IPS-20b (cell line): ENCODE results near the gene RRM2.

Experiments
- H3K27ac ChIP-seq: one replicate; pipeline ENCODE4 v1.5.1; 2013; ENCODE audit warnings: low read length
- H3K27me3 ChIP-seq: 2 replicates; pipeline ENCODE4 v1.6.1; 2013; ENCODE audit warnings: mild to moderate bottlenecking, low read length, inconsistent platforms; ENCODE audit not compliant: insufficient read depth
- H3K36me3 ChIP-seq: 2 replicates; pipeline ENCODE4 v1.6.1; 2013; ENCODE audit warnings: low read depth, mild to moderate bottlenecking, inconsistent platforms, low read length, moderate library complexity; ENCODE audit not compliant: insufficient read depth
- H3K4me1 ChIP-seq: 2 replicates; pipeline ENCODE4 v1.6.1; 2013; ENCODE audit warnings: mild to moderate bottlenecking, control low read depth, inconsistent platforms, low read length, moderate library complexity; ENCODE audit not compliant: insufficient read depth
- H3K4me3 ChIP-seq: 2 replicates; pipeline ENCODE4 v1.5.1; 2013; ENCODE audit warnings: mild to moderate bottlenecking, low read length, inconsistent platforms
- H3K9ac ChIP-seq: 2 replicates; pipeline ENCODE4 v1.6.1; 2013; ENCODE audit warnings: low read depth, mild to moderate bottlenecking, inconsistent platforms, low read length, moderate library complexity
- H3K9me3 ChIP-seq: 2 replicates; pipeline ENCODE4 v1.6.1; 2013; ENCODE audit warnings: mild to moderate bottlenecking, low read depth, low read length, inconsistent platforms; ENCODE audit not compliant: insufficient read depth

RRM2 gene

DNA sequence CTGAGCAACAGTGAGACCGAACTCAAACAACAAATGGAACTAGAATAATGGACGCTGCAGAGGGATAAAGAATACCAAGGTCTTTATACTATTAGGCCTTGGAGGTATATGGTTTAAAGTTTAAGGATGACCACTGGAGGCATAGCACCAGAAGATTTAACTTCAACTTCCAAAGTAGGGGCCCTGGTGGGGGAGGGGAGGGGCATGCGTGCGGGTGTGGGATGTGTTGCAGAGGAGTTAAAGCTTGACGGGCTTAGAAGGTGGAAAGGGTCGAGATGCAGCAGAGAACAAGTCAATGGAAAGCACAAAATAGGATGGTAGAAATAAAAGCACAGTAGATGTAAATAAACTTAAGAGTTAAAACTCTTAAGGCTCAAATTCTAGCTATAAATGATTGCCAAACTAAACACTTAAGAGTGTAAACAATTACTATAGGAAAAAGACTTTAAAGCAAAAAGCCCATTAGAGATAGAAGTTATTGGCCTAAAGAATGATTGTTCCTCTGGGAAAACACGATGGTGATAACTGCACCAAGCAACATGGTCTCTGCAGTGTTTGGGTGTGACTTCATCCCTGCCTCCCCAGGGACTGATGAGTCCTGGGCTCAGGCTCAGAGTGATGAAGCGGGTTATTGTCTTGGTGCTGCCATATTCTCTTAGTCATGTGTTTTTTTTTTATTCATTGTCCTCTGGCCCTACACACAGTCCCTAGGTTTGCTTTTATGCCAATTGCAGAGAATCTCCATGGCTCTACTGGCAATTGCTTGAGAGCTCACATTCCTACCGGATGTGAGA lies 13.0 kb downstream of the RRM2 start:
- H3K27me3 ChIP-seq: no peaks in the 10 kb centered on the region

DNA sequence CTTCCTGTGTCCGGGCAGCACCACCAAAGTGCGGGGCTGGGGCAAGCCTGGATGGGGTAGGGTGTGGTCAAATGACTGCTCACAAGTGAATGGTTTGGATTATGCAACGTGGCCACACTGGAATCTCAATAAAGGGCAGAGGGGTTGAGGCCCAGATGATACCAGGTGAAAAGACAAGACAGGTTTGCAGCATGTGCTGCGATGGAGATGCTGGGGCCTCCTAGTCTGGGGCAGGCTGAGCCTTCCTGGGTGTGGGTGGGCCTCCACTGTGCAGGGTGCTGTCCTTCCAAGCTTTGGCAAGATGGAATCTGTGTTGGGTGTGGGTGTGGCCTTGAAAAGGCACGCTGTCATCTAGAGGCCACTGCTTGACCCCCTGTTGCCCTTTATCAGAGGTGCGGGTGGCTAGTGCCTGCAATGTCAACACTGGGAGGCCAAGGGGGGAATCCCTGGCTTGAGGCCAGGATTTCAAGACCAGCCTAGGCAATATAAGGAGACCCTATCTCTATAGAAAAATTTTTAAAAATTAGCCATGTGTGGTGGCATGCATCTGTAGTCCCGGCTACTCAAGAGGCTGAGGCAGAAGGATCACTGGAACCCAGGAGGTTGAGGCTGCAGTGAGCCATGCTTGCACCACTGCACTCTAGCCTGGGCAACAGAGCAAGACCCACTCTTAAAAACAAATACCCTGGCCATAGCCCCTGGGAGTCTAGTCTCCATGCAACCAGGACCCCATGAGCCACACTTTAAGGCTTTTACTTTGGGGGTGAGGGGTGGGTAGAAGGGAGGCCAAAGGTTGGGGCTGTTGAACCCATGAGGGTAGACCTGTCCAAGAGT lies 13.8 kb downstream of the RRM2 start:
- Histone ChIP-seq H3K27ac (no peak overlapping the region), H3K9me3 (no peaks in the 10 kb centered on the region), H3K4me3 (no peak overlapping the region), H3K9ac (no peak overlapping the region), H3K4me1 (peaks cover 15% of the 10 kb centered on the region; the same call in 1 of the 2 replicates), H3K36me3 (peaks cover 37% of the 10 kb centered on the region), H3K27me3 (no peaks in the 10 kb centered on the region)

More for the DNA sequence above, 13.0 kb downstream of the RRM2 start:
- no peak overlapping the region for H3K4me3 ChIP-seq
- no peak overlapping the region for H3K27ac ChIP-seq
- H3K4me1 ChIP-seq: peaks cover 15% of the 10 kb centered on the region; the same call in 1 of the 2 replicates
- H3K9ac ChIP-seq: no peak overlapping the region
- peaks cover 45% of the 10 kb centered on the region for H3K36me3 ChIP-seq
- H3K9me3 ChIP-seq: no peaks in the 10 kb centered on the region

DNA sequence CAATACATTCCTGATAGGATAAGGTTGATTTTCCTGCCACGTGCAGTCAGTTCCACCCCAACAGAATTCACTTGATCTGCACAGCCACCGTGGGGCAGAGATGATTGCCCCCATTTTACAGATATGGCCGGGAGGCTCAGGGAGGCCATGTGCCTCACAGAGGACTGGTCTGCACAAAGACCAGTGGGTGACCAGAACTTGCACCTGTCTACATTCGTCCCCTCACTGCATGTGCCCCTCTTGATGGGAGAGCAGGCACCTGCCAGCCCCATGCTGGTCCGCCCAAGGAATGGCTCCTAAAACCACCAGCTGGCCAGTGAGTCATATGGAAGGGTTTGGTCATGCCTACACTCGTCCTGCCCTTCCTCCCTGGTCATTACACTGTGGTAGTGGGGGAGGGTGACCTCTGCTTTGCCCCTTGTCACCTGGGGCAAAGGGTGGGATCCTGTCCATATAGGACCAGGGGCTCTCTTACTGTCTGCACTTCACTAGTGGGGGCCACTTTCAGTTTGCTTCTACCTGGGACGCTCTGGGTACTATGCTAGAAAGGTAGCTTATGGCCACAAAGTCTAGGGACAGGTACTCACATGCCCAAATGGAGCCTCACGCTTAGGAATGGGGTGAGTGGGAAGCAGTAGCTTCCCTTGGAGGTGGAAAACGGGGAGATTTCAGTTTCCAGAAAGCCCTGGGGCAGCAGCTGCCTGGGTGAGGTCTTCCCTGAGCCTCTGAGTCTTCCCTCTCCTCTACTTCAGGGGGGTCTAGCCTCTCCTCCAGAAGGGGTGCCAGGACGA lies 14.7 kb downstream of the RRM2 start:
- Histone ChIP-seq H3K27me3 (no peaks in the 10 kb centered on the region), H3K36me3 (peaks cover 28% of the 10 kb centered on the region), H3K9me3 (no peaks in the 10 kb centered on the region), H3K4me3 (no peak overlapping the region), H3K4me1 (peaks cover 10% of the 10 kb centered on the region; the same call in 1 of the 2 replicates), H3K27ac (no peak overlapping the region), H3K9ac (no peak overlapping the region)

DNA sequence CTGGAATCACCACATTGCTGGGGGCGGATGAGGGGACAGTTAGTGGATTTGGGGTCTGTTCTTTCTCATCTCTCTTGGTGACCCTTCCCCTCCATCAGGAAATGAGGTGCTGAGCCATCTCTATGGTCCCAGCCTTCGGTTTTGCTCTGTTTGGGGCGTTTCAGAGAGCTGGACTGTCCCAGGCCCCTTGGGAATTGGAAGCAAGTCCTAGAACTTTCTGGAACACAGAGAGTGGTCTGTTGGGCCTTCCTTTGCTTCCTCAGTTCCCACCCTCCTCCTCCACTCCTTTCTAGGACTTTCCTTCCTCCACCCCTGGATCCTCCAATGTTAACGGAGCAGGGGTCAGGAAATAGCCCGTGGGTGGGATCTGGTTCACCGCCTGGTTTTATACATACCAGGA lies 17.0 kb downstream of the RRM2 start:
- no peaks in the 10 kb centered on the region for H3K27me3 ChIP-seq
- H3K9me3 ChIP-seq: no peaks in the 10 kb centered on the region
- no peak overlapping the region for H3K9ac ChIP-seq
- no peaks in the 10 kb centered on the region for H3K4me1 ChIP-seq
- no peak overlapping the region for H3K27ac ChIP-seq
- H3K4me3 ChIP-seq: no peak overlapping the region
- peaks cover 29% of the 10 kb centered on the region for H3K36me3 ChIP-seq

DNA sequence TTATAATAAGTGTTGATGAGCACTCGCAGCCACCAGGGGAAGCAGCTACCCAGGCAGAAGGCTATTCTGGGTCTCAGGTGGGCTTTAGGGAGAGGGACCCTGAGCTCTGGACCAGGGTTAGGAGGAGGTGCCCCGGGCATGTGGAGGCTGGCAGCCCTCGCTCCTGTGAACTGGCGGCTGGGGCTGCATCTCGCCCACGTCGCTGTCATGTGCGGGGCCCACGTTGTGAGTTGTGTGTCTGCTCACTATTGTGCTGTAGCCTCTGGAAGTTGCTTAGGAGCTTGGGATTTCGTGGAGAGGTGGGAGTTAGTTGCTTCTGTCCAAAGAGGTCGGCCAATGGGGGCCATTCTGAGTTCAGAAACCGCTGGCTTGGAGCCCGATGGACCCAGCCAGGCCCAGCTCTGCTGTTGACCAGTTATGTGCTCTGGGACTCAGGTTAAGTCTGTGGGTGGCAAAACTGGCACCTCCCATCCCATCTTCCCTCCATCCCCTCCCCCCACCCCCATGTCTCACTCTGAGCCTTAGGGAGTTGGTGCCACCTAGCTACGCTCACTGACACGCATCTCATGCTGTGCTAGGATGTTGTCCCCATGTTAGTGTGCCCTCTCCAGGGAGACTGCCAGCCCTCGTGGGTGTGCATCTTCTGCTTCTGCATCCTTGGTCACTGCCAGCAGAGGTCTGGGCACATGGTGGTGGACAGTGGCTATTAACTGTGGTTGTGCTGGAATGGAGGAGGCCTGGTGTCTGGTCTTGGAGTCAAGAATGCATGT lies 18.5 kb downstream of the RRM2 start:
- Histone ChIP-seq H3K36me3 (peaks cover 35% of the 10 kb centered on the region), H3K9ac (no peak overlapping the region), H3K4me3 (no peak overlapping the region), H3K4me1 (no peaks in the 10 kb centered on the region), H3K27ac (no peak overlapping the region), H3K27me3 (no peaks in the 10 kb centered on the region), H3K9me3 (no peaks in the 10 kb centered on the region)

DNA sequence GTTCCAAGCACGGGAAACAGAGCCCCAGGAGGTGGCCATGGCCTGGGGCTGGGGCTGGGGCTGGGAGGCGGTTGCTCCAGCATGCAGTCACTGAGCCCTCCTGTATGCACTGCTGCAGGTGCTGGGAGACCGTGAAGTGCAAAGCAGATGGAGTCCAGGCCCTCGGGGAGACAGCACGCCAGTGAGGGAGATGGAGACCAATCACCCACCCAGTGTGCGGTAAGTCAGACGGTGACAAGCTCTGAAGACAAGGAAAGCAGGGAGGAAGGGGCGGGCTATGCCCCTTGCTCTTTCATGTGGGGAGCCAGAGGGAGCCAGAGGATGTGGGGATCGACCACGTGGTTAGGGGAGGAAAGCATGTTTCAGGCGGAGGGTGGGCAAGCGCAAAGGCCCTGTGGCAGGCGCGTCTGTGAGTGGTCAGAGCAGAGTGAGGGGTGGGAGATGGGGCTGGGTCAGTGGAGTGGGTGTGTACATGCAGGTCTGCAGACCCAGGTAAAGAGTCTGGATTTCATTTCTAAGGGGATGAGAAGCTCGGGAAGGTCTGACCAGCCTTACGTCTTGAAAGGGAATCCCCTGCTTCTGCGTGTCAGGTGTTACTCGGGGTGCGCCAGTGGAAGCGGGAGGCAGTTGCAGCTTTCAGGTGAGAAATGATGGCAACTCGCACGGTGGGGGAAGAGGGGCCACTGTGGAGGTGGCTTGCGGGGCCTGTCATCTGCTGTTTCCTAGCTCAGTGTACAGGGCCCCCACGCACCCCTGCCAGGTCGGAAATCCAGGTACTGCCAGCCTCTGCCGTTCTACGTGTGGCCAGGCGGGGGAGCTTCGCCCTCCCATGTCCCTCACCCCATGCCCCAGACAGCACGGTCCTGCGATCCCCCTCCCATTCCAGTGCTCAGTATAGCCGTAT lies 19.4 kb downstream of the RRM2 start:
- Histone ChIP-seq H3K9ac (no peak overlapping the region), H3K4me3 (no peak overlapping the region), H3K27ac (no peak overlapping the region)

DNA sequence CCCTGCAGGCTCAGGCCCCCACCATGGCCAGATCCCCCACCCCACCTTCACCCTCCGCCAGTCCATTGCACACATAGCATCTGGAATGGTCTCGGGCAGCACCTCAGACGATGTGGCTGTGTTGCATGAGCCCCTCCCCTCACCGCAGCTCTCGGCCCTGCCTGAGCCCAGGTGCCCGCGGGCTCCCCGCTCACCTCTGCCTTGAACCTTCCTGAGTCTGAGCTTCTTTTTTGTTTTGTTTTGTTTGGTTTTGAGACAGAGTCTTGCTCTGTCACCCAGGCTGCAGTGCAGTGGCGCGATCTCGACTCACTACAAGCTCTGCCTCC lies 20.1 kb downstream of the RRM2 start:
- Histone ChIP-seq H3K27ac (no peak overlapping the region), H3K9ac (no peak overlapping the region), H3K36me3 (peaks cover 35% of the 10 kb centered on the region), H3K27me3 (no peaks in the 10 kb centered on the region), H3K4me1 (no peaks in the 10 kb centered on the region), H3K9me3 (no peaks in the 10 kb centered on the region), H3K4me3 (no peak overlapping the region)

More for the DNA sequence above, 19.4 kb downstream of the RRM2 start:
- Histone ChIP-seq H3K9me3 (no peaks in the 10 kb centered on the region), H3K36me3 (peaks cover 35% of the 10 kb centered on the region), H3K4me1 (no peaks in the 10 kb centered on the region), H3K27me3 (no peaks in the 10 kb centered on the region)

DNA sequence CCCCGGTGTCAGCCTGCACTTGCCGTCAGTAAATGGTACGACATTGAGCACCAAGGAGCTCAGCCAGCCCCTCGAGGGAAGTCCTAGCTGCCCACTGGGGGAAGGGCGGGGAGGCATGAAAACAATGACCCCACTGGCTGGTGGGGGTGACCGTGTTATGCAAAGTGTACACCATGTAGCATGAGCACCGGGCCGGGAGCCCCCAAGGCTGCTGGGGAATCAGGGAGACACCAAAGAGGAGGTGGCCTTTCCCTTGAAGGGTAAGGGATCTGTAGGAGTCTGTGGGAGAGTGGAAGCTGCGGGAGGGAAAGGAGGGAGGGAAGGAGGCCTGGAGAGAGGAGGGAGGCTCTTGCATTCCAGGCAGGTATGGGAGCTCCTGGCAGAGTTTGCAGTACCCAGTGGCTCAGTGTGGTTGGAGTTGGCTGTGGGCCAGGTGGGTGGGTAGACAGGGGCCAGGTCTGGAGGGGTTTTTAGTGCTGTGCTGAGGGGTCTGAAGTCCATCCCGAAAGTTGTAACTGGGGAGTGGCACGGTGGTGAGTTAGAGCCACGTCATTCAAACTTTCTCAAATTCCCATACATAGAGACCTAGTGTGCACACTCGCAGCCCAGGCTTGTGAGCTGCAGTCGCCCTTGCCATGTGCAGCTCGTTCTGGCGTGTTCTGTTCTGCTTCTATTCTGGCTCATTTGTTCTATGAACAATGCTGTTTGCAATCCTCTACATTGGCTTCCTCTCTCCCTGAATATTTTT lies 22.4 kb downstream of the RRM2 start:
- Histone ChIP-seq H3K27me3 (no peaks in the 10 kb centered on the region), H3K4me1 (no peaks in the 10 kb centered on the region), H3K9me3 (no peaks in the 10 kb centered on the region), H3K9ac (no peak overlapping the region), H3K36me3 (peaks cover 42% of the 10 kb centered on the region), H3K27ac (no peak overlapping the region), H3K4me3 (no peak overlapping the region)

DNA sequence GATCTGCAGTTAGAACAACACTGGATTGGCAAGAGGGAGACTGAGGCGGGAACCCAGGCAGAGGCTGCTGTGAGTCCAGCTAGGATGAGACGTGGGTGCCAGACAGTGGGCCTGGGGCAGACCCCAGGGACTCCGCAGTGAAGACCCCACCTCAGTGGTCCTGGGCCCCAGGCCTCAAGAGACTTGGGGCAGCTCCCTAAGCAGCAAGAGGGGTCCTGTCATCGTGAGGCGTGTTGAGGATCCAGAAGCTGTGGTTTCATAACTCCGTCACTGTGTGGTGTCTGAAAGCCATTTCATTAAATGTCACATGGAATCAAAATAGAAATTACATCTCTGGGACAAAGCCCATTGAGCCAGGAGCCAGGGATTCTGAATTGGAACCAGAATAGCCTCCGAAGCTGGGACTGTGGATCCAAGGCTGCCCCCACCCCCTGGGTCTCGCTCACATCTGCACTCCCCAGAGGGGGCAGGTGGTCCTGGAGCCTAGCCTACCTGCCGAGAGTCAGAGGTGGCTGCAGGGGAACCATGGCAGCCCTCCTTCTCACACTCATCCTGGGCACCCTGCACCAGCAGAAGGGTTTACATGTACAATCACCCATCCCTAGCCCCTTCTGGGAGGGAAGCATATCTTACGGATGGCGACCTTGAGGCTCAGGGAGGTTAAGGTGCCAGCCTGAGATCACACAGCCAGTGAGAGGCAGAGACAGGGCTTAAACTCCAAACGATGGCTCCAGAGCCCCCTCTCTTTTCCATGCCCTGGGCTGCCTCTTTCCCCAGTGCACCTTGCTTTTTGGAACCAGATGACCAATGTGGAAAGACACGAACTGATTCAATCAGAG lies 23.2 kb downstream of the RRM2 start:
- Histone ChIP-seq H3K9me3 (no peaks in the 10 kb centered on the region), H3K9ac (no peak overlapping the region), H3K36me3 (peaks cover 46% of the 10 kb centered on the region), H3K4me1 (no peaks in the 10 kb centered on the region), H3K27ac (no peak overlapping the region), H3K27me3 (no peaks in the 10 kb centered on the region), H3K4me3 (no peak overlapping the region)
